HCT116 (cell line): ENCODE results near the gene ARNT2.

Experiments used
- EZH2 ChIP-seq: fragments of 200-600 bp; sonication (generic); IDR thresholded peaks from 2 replicates; pipeline ENCODE4 v1.6.1; 2017; ENCODE audit warnings: antibody characterized with exemption, mixed run types
- POLR2A ChIP-seq: IDR thresholded peaks from 2 replicates; pipeline ENCODE4 v1.7.0; 2011; ENCODE audit warnings: borderline replicate concordance; ENCODE audit not compliant: insufficient read depth, insufficient read length; ENCODE audit errors: extremely low read depth
- POLR2AphosphoS5 ChIP-seq: IDR thresholded peaks from 2 replicates; pipeline ENCODE4 v1.6.1; 2011; ENCODE audit warnings: mild to moderate bottlenecking, low read depth, low read length, moderate library complexity
- TF ChIP-seq, protein P1 (sequence below), 3 experiments: fragments of 200-600 bp in 1 of 3; sonication (generic) in 1 of 3; IDR thresholded peaks in 2 of 3; conservative IDR thresholded peaks in 1 of 3; 2 replicates each; pipeline ENCODE4 v1.5.1; 2012 to 2017; ENCODE audit warnings: low read depth in 2 of 3, low read length in 2 of 3, antibody characterized with exemption in 1 of 3, borderline replicate concordance in 1 of 3, control low read depth in 1 of 3, mild to moderate bottlenecking in 1 of 3, mixed read lengths in 1 of 3, mixed run types in 1 of 3, moderate library complexity in 1 of 3; ENCODE audit not compliant: insufficient read depth in 1 of 3
- TF ChIP-seq, protein P2 (sequence below): IDR thresholded peaks from 2 replicates; pipeline ENCODE4 v1.6.1; 2012; ENCODE audit warnings: low read depth

DNA sequence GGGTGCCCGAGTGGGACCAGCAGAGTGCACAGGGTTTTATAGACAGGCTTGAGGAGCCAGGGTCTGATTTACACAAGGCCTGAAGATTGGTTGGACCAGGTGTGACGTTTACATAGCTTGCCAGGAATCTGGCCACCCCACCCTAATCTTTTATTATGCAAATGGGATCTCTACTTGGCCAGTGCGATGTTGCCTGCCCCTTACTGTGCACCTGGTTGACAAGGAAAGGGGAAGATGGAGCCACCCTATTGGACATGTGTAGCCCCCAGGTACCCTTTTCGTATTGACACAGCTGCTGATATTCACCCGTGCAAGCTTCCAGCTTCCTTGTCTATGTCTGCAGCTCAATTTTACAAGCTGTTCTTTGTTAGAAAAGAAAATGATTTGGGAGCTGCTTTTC lies 132.0 kb downstream of the ARNT2 start:
- TF ChIP-seq, protein P1, sequence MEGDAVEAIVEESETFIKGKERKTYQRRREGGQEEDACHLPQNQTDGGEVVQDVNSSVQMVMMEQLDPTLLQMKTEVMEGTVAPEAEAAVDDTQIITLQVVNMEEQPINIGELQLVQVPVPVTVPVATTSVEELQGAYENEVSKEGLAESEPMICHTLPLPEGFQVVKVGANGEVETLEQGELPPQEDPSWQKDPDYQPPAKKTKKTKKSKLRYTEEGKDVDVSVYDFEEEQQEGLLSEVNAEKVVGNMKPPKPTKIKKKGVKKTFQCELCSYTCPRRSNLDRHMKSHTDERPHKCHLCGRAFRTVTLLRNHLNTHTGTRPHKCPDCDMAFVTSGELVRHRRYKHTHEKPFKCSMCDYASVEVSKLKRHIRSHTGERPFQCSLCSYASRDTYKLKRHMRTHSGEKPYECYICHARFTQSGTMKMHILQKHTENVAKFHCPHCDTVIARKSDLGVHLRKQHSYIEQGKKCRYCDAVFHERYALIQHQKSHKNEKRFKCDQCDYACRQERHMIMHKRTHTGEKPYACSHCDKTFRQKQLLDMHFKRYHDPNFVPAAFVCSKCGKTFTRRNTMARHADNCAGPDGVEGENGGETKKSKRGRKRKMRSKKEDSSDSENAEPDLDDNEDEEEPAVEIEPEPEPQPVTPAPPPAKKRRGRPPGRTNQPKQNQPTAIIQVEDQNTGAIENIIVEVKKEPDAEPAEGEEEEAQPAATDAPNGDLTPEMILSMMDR (IDR thresholded peaks at IDR 0.05 in 2 of 3, conservative IDR thresholded peaks at IDR 0.05 in 1 of 3; ENCODE audit: borderline replicate concordance in 1 of 3, insufficient read depth in 1 of 3, low read depth in 2 of 3, low read length in 2 of 3), result no peak
- no peak for TF ChIP-seq POLR2A
- TF ChIP-seq, protein P2, sequence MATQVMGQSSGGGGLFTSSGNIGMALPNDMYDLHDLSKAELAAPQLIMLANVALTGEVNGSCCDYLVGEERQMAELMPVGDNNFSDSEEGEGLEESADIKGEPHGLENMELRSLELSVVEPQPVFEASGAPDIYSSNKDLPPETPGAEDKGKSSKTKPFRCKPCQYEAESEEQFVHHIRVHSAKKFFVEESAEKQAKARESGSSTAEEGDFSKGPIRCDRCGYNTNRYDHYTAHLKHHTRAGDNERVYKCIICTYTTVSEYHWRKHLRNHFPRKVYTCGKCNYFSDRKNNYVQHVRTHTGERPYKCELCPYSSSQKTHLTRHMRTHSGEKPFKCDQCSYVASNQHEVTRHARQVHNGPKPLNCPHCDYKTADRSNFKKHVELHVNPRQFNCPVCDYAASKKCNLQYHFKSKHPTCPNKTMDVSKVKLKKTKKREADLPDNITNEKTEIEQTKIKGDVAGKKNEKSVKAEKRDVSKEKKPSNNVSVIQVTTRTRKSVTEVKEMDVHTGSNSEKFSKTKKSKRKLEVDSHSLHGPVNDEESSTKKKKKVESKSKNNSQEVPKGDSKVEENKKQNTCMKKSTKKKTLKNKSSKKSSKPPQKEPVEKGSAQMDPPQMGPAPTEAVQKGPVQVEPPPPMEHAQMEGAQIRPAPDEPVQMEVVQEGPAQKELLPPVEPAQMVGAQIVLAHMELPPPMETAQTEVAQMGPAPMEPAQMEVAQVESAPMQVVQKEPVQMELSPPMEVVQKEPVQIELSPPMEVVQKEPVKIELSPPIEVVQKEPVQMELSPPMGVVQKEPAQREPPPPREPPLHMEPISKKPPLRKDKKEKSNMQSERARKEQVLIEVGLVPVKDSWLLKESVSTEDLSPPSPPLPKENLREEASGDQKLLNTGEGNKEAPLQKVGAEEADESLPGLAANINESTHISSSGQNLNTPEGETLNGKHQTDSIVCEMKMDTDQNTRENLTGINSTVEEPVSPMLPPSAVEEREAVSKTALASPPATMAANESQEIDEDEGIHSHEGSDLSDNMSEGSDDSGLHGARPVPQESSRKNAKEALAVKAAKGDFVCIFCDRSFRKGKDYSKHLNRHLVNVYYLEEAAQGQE, result no peak
- TF ChIP-seq EZH2, result no peak
- no peak for TF ChIP-seq POLR2AphosphoS5
